HepG2 (cell line): ENCODE results near the gene ACSS1. TPM values are rescaled to one million over a fixed set of nuclear protein-coding genes. Genes with fewer than 3 reads are reported as not detected.

ENCODE experiments used
- ATF3 ChIP-seq: sonication (generic); formaldehyde crosslinking; IDR thresholded peaks from 2 replicates; pipeline ENCODE4 v1.4.0; 2020; ENCODE audit warnings: missing genetic modification reagents
- ATF7-NPFF ChIP-seq: sonication (generic); formaldehyde crosslinking; IDR thresholded peaks from 2 replicates; pipeline ENCODE4 v1.8.1; 2023; ENCODE audit warnings: mild to moderate bottlenecking, low read depth, missing genetic modification reagents, moderate library complexity
- CBFB ChIP-seq: sonication (generic); formaldehyde crosslinking; IDR thresholded peaks from 2 replicates; pipeline ENCODE4 v1.4.0; 2020; ENCODE audit warnings: missing genetic modification reagents
- GTF3A ChIP-seq: sonication (generic); formaldehyde crosslinking; conservative IDR thresholded peaks from 2 replicates; pipeline ENCODE4 v1.4.0; 2020; ENCODE audit warnings: mild to moderate bottlenecking, missing genetic modification reagents
- KDM1A ChIP-seq: IDR thresholded peaks from 2 replicates; pipeline ENCODE4 v1.6.1; 2016; ENCODE audit warnings: missing compliant biosample characterization
- MAFF ChIP-seq: IDR thresholded peaks from 2 replicates; pipeline ENCODE4 v1.6.1; 2011; ENCODE audit warnings: low read depth, low read length, improper control_type of control experiment
- NFATC3 ChIP-seq: sonication (generic); formaldehyde crosslinking; IDR thresholded peaks from 2 replicates; pipeline ENCODE4 v1.5.1; 2020; ENCODE audit warnings: mild to moderate bottlenecking, missing genetic modification reagents
- RBFOX2 ChIP-seq: fragments of 200-400 bp; formaldehyde crosslinking; IDR thresholded peaks from 2 replicates; pipeline ENCODE4 v1.6.1; 2017; ENCODE audit warnings: low read depth, mild to moderate bottlenecking, low read length
- SAP130 ChIP-seq: IDR thresholded peaks from 2 replicates; pipeline ENCODE4 v1.6.1; 2016; ENCODE audit warnings: low read depth
- ZFX ChIP-seq: sonication (generic); formaldehyde crosslinking; IDR thresholded peaks from 2 replicates; pipeline ENCODE4 v1.4.0; 2020; ENCODE audit warnings: mild to moderate bottlenecking, low read depth, missing genetic modification reagents, moderate library complexity
- ZNF382 ChIP-seq: sonication (generic); formaldehyde crosslinking; IDR thresholded peaks from 2 replicates; pipeline ENCODE4 v1.5.0; 2020; ENCODE audit warnings: missing genetic modification reagents, mild to moderate bottlenecking, borderline replicate concordance
- ZNF468 ChIP-seq: sonication (generic); formaldehyde crosslinking; IDR thresholded peaks from 2 replicates; pipeline ENCODE4 v1.8.0; 2022; ENCODE audit warnings: mild to moderate bottlenecking, moderate library complexity, missing genetic modification reagents
- ZNF710 ChIP-seq: sonication (generic); formaldehyde crosslinking; IDR thresholded peaks from 2 replicates; pipeline ENCODE4 v1.5.0; 2020; ENCODE audit warnings: mild to moderate bottlenecking, missing genetic modification reagents, borderline replicate concordance
- ZNF777 ChIP-seq: sonication (generic); formaldehyde crosslinking; IDR thresholded peaks from 2 replicates; pipeline ENCODE4 v1.4.0; 2020; ENCODE audit warnings: missing genetic modification reagents
- ZNF784 ChIP-seq: sonication (generic); formaldehyde crosslinking; IDR thresholded peaks from 2 replicates; pipeline ENCODE4 v1.5.1; 2020; ENCODE audit warnings: missing genetic modification reagents, mild to moderate bottlenecking, borderline replicate concordance
- ZNF883 ChIP-seq: sonication (generic); formaldehyde crosslinking; IDR thresholded peaks from 2 replicates; pipeline ENCODE4 v1.5.1; 2020; ENCODE audit warnings: mild to moderate bottlenecking, missing genetic modification reagents; ENCODE audit errors: not compliant biosample characterization
- polyA plus RNA-seq, 8 experiments: library from polyadenylated mRNA; depleted of rRNA in 3 of 8; stranded (reverse) in 7 of 8; unstranded in 1 of 8; fragments of >200 nt; fragmentation: Illumina TruSeq in 4 of 8; extraction: Trizol in 4 of 8; gene quantifications; 2 replicates each; pipeline versions ENCODE4 v1.2.1 to v1.2.3, GENCODE V29; 2011 to 2016; ENCODE audit warnings: low read depth in 4 of 8, missing spikeins in 1 of 8, mixed read lengths in 1 of 8; ENCODE audit not compliant: insufficient read depth in 1 of 8
- total RNA-seq, 5 experiments: library from RNA; depleted of rRNA; stranded (reverse); fragments of >200 nt; fragmentation: Illumina TruSeq; extraction: Trizol; gene quantifications; 2 replicates each; pipeline ENCODE4 v1.2.3, GENCODE V29; 2016; ENCODE audit warnings: low read depth in 1 of 5
- TF ChIP-seq, protein P1 (sequence below): sonication (generic); formaldehyde crosslinking; conservative IDR thresholded peaks from 2 replicates; pipeline ENCODE4 v1.8.1; 2023; ENCODE audit warnings: missing genetic modification reagents
- TF ChIP-seq, protein P2 (sequence below): sonication (generic); formaldehyde crosslinking; IDR thresholded peaks from 2 replicates; pipeline ENCODE4 v1.5.1; 2020; ENCODE audit warnings: mild to moderate bottlenecking, missing genetic modification reagents, borderline replicate concordance

The ACSS1 gene
- total and polyA plus RNA-seq, 2 of the 13 experiments (the other 11 are each of a cell fraction or from before 2014, with no cell fraction given) = 15.2 to 41.6 TPM

DNA sequence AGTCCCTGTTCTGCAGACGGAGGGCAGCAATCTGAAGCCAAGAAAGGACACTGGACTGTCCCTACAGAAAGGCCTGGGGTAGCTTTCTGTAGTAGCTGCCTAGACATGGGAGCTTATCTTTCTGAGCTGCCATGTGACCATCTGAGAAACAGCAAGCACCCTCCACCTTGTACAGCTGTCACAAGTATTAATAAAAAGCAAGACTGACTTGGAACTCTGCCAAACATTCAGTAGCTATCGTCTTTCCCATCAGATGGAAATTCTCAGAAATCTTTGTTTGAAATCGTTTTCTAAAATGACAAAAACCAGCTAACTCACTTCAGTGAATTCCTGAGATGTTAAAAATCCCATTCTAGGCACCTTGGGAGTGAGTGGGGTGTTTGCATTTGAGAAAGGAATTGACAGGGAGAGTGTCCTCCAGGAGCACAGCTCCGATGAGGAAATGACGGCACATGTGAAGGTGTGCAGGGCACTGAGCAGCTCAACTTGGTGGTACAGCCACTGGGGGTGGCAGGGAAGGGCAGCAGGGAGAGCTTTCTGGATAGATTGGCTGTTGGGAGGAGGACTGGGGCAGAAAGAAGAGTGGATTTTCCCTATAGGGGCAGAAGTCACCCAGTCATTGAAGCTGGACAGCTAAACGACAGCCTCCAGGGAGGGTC is 24.5 kb downstream of the ACSS1 start (continued):
- TF ChIP-seq MAFF (no peak), ZFX (CRISPR knock-in tag) (no peak), ZNF710 (CRISPR knock-in tag) (no peak), ZNF777 (no peak), RBFOX2 (no peak), ATF7-NPFF (CRISPR knock-in tag) (no peak; the same call in 1 of the 2 replicates), GTF3A (CRISPR knock-in tag) (no peak), CBFB (CRISPR knock-in tag) (no peak), SAP130 (CRISPR knock-in tag) (no peak), NFATC3 (CRISPR knock-in tag) (peak; percentile 61; the same call in 1 of the 2 replicates), ATF3 (0 out of 2 replicates have a peak, but pooled peaks have one; percentile 23), ZNF468 (CRISPR knock-in tag) (0 out of 2 replicates have a peak, but pooled peaks have one; percentile 28), KDM1A (CRISPR knock-in tag) (no peak), ZNF784 (peak; percentile 37; the same call in 1 of the 2 replicates), ZNF883 (CRISPR knock-in tag) (no peak), ZNF382 (CRISPR knock-in tag) (no peak)
- TF ChIP-seq, protein P1, sequence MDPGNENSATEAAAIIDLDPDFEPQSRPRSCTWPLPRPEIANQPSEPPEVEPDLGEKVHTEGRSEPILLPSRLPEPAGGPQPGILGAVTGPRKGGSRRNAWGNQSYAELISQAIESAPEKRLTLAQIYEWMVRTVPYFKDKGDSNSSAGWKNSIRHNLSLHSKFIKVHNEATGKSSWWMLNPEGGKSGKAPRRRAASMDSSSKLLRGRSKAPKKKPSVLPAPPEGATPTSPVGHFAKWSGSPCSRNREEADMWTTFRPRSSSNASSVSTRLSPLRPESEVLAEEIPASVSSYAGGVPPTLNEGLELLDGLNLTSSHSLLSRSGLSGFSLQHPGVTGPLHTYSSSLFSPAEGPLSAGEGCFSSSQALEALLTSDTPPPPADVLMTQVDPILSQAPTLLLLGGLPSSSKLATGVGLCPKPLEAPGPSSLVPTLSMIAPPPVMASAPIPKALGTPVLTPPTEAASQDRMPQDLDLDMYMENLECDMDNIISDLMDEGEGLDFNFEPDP (CRISPR knock-in tag) = 0 out of 2 replicates have a peak, but pooled peaks have one; percentile 53
- TF ChIP-seq, protein P2, sequence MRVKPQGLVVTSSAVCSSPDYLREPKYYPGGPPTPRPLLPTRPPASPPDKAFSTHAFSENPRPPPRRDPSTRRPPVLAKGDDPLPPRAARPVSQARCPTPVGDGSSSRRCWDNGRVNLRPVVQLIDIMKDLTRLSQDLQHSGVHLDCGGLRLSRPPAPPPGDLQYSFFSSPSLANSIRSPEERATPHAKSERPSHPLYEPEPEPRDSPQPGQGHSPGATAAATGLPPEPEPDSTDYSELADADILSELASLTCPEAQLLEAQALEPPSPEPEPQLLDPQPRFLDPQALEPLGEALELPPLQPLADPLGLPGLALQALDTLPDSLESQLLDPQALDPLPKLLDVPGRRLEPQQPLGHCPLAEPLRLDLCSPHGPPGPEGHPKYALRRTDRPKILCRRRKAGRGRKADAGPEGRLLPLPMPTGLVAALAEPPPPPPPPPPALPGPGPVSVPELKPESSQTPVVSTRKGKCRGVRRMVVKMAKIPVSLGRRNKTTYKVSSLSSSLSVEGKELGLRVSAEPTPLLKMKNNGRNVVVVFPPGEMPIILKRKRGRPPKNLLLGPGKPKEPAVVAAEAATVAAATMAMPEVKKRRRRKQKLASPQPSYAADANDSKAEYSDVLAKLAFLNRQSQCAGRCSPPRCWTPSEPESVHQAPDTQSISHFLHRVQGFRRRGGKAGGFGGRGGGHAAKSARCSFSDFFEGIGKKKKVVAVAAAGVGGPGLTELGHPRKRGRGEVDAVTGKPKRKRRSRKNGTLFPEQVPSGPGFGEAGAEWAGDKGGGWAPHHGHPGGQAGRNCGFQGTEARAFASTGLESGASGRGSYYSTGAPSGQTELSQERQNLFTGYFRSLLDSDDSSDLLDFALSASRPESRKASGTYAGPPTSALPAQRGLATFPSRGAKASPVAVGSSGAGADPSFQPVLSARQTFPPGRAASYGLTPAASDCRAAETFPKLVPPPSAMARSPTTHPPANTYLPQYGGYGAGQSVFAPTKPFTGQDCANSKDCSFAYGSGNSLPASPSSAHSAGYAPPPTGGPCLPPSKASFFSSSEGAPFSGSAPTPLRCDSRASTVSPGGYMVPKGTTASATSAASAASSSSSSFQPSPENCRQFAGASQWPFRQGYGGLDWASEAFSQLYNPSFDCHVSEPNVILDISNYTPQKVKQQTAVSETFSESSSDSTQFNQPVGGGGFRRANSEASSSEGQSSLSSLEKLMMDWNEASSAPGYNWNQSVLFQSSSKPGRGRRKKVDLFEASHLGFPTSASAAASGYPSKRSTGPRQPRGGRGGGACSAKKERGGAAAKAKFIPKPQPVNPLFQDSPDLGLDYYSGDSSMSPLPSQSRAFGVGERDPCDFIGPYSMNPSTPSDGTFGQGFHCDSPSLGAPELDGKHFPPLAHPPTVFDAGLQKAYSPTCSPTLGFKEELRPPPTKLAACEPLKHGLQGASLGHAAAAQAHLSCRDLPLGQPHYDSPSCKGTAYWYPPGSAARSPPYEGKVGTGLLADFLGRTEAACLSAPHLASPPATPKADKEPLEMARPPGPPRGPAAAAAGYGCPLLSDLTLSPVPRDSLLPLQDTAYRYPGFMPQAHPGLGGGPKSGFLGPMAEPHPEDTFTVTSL (CRISPR knock-in tag) = no peak
